Immature natural killer cell (primary cell): Measurements from ENCODE around the gene TGFB1I1. TPM values are rescaled to one million over a fixed set of nuclear protein-coding genes. Genes with fewer than 3 reads are reported as not detected.

ENCODE experiments used
- DNase-seq, 3 donors: peaks; one replicate each; pipeline ENCODE4 v3.0.0; 2022; ENCODE audit warnings: mixed read lengths in 1 of 3
- H3K27ac Mint-ChIP-seq, 6 donors: one replicate each; pipeline ENCODE4 v1.8.0; 2020; ENCODE audit warnings: mixed read lengths in 6 of 6, mild to moderate bottlenecking in 5 of 6, inconsistent platforms in 4 of 6, moderate library complexity in 3 of 6
- H3K27me3 Mint-ChIP-seq, 3 donors: one replicate each; pipeline ENCODE4 v1.8.0; 2020 to 2021; ENCODE audit warnings: low read depth in 3 of 3, mild to moderate bottlenecking in 3 of 3, mixed read lengths in 3 of 3, moderate library complexity in 3 of 3, inconsistent platforms in 1 of 3
- H3K36me3 Mint-ChIP-seq, 3 donors: one replicate each; pipeline ENCODE4 v1.8.0; 2020; ENCODE audit warnings: mixed read lengths in 3 of 3, inconsistent platforms in 2 of 3, mild to moderate bottlenecking in 2 of 3
- H3K4me1 Mint-ChIP-seq, 2 donors: one replicate each; pipeline ENCODE4 v1.8.0; 2020; ENCODE audit warnings: inconsistent platforms in 2 of 2, mild to moderate bottlenecking in 2 of 2, mixed read lengths in 2 of 2, moderate library complexity in 1 of 2
- H3K4me3 Mint-ChIP-seq, 5 donors: one replicate each; pipeline ENCODE4 v1.8.0; 2020; ENCODE audit warnings: mild to moderate bottlenecking in 5 of 5, mixed read lengths in 5 of 5, inconsistent platforms in 3 of 5, moderate library complexity in 3 of 5
- H3K9me3 Mint-ChIP-seq, 6 donors: one replicate each; pipeline ENCODE4 v1.8.0; 2020; ENCODE audit warnings: mild to moderate bottlenecking in 6 of 6, mixed read lengths in 6 of 6, inconsistent platforms in 4 of 6, moderate library complexity in 3 of 6
- polyA plus RNA-seq, 3 donors: library from polyadenylated mRNA; unstranded; fragments of 300-500 nt; fragmentation: Illumina TruSeq; gene quantifications; one replicate each; pipeline ENCODE4 v1.2.3, GENCODE V29; 2021

The TGFB1I1 gene
- under 1 TPM in 2 of 3 donors, not detected in 1; 0.32 to 0.53 TPM for polyA plus RNA-seq

DNA sequence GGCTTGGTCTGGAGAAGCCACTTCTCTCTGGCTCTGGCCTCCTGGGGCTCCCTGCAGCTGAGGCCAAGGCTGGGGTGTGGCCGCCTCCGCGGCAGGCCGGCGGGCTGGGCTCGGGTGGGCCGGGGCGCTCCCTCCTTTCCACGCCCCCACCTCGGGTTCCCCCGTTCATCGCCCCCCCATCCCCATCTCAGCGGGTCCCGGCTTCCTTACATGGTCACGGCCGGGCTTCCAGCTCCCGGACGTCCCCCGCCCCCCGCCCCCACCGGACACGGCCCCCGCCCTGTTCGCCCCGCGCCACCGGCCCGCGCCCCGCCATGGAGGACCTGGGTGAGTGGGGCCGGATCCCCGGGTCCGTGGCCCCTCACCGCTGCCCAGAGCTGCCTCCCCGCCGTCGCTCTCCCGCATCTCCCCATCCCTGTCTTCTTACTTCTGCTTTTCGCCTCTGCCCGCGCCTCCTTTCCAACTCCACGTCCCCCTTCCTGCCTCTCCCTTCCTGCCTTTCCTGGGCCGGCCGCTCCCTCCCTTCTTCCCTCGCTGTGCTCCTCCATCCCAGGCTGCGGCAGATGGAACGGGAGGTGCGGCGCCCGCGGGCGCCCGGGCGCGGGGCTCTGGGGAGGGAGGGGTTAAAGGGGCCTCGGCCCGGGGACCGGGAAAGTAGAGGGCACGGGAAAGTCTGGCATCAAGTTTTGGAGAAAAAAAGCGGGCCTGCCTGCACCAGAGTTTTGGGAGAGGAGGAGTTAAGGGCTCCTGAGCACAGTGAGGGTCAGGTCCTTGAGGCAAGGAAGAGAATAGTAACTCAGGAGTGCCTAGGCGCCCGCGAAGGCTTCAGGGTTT lies at the start of gene TGFB1I1:
TGFB1I1 (plus strand) TSS at position 278 of the 834 bp plus-strand sequence; CDS start at position 315, 37 bp downstream.
- peaks cover 0 to 2% (median 0%) of the 10 kb centered on the region in 6 donors for H3K9me3 Mint-ChIP-seq
- DNase-seq: no peak
- peak within 1 kb of the TSS; percentile 30 to 79 (median 67) for H3K4me3 Mint-ChIP-seq
- peaks cover 0 to 1% (median 0%) of the 10 kb centered on the region in 3 donors for H3K36me3 Mint-ChIP-seq
- H3K4me1 Mint-ChIP-seq: peaks cover 8 to 19% of the 10 kb centered on the region in 2 donors
- H3K27me3 Mint-ChIP-seq: peaks cover 5 to 20% (median 13%) of the 10 kb centered on the region in 3 donors
- no peak within 1 kb of the TSS for H3K27ac Mint-ChIP-seq

DNA sequence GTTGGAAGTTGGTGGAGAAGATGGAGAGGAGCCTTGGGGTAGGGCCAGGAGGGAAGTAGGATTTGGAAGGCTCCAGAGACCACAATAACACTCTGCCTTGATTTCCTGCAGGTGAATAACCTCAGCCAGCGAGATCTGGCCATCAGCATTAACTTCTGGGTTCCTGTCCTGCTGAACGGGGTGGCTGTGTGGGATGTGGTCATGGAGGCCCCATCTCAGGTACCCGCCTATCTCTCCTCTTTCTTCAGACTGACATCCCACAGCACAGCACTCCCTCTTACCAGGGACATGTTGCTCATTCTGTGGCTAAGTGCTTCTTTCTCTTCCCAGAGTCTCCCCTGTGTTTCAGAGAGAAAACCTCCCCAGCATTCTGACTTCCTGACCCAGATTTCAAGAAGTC lies 48.7 kb upstream of the TGFB1I1 start:
- H3K27ac Mint-ChIP-seq: peak overlapping the region in 3 of 6 donors; percentile 27 to 44 (median 35)
- H3K9me3 Mint-ChIP-seq: peaks cover 0 to 6% (median 0%) of the 10 kb centered on the region in 6 donors
- no peaks in the 10 kb centered on the region for H3K36me3 Mint-ChIP-seq
- peak overlapping the region; percentile 33 to 67 (median 38) for H3K4me3 Mint-ChIP-seq
- peaks cover 5 to 14% (median 9%) of the 10 kb centered on the region in 3 donors for H3K27me3 Mint-ChIP-seq
- H3K4me1 Mint-ChIP-seq: peaks cover 65 to 71% of the 10 kb centered on the region in 2 donors
- DNase-seq: no peak

DNA sequence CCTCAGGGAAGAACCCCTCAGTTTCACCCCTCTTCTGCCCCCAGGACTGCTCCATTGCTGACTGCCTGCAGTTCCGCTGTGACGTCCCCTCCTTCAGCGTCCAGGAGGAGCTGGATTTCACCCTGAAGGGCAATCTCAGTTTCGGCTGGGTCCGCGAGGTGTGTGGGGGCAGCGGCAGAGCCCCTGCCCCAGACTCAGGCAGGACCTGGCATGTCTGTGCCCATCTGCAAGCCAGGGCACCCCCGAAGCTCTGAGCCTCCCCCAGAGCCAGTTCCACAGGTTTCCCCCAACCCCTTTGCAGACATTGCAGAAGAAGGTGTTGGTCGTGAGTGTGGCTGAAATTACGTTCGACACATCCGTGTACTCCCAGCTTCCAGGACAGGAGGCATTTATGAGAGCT lies 48.2 kb upstream of the TGFB1I1 start:
- H3K9me3 Mint-ChIP-seq: peaks cover 0 to 6% (median 0%) of the 10 kb centered on the region in 6 donors
- H3K27me3 Mint-ChIP-seq: peaks cover 5 to 15% (median 10%) of the 10 kb centered on the region in 3 donors
- H3K4me1 Mint-ChIP-seq: peaks cover 65 to 73% of the 10 kb centered on the region in 2 donors
- peak overlapping the region in 1 of 6 donors; percentile 44 for H3K27ac Mint-ChIP-seq
- DNase-seq: no peak
- peak overlapping the region in 3 of 5 donors; percentile 30 to 38 (median 33) for H3K4me3 Mint-ChIP-seq
- no peaks in the 10 kb centered on the region for H3K36me3 Mint-ChIP-seq

DNA sequence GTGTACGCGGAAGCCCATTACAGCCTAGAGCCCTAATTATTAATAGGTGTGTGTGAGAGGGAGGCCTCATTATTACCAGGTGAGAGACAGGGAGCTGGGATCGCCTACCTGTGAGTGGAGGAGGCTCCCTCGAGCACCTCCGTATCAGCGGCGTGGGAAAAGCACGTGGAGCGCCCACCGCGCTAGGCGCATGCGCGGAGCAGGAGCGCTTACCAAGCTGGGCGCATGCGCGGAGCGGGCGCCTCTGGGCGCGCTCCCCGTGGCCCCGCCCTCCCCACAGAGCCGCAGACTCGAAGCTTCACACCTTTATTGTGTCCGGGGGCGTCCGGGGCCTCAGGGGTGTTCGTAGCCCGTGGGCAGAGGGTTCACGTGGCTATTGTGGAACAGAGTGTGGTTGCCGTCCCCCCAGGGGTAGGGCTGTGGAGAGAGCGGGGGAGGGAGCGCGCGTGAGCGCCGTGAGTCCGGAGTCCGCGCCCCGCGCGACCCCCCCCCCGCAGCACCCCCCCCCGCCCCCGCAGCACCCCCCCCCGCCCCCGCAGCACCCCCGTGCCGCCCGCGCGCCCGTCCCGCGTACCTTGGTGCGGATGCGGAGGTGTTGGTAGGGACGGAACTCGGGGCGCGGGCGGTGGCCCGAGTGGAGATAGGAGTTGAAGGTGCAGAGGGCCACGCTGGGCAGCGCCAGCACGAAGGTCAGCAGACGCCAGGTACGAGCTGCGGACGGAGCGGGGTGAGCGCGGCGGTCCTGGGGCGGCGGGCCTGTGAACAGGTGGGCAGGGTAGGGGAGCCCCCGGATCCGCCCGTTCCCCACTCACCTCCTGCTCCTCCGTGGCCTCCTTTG lies 44.3 kb upstream of the TGFB1I1 start:
- DNase-seq: peak; percentile 82 to 85 (median 84)
- peaks cover 5 to 12% (median 8%) of the 10 kb centered on the region in 3 donors for H3K27me3 Mint-ChIP-seq
- no peaks in the 10 kb centered on the region for H3K36me3 Mint-ChIP-seq
- H3K9me3 Mint-ChIP-seq: no peaks in the 10 kb centered on the region
- H3K4me3 Mint-ChIP-seq: peak overlapping the region; percentile 49 to 89 (median 77)
- H3K27ac Mint-ChIP-seq: peak overlapping the region in 4 of 6 donors; percentile 64 to 86 (median 70)
- peaks cover 51 to 65% of the 10 kb centered on the region in 2 donors for H3K4me1 Mint-ChIP-seq

DNA sequence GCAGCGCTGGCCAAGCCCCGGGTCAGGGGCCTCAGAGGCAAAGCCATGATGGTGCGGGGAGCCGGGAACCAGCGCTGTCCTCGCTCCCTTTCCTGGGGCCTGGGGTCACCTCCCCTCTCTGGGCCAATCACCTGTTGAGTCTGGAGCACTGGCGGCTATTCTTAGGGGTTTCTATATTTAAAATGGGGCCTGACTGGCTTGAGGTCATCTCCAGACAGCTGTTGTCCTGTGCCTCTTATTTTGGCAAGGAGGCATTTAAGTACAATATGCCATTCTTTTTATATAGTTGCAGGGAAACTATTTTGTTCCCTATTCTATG lies 43.7 kb upstream of the TGFB1I1 start, which contains the start of gene COX6A2:
COX6A2 (minus strand) TSS at position 82 of the 319 bp plus-strand sequence; CDS start at position 47, 35 bp downstream.
- Mint-ChIP-seq H3K27me3 (peaks cover 5 to 12% (median 8%) of the 10 kb centered on the region in 3 donors), H3K36me3 (no peaks in the 10 kb centered on the region), H3K4me3 (peak within 1 kb of the TSS; percentile 72 to 89 (median 80)), H3K4me1 (peaks cover 45 to 59% of the 10 kb centered on the region in 2 donors), H3K9me3 (no peaks in the 10 kb centered on the region), H3K27ac (peak within 1 kb of the TSS; percentile 51 to 89 (median 75))
- no peak for DNase-seq

DNA sequence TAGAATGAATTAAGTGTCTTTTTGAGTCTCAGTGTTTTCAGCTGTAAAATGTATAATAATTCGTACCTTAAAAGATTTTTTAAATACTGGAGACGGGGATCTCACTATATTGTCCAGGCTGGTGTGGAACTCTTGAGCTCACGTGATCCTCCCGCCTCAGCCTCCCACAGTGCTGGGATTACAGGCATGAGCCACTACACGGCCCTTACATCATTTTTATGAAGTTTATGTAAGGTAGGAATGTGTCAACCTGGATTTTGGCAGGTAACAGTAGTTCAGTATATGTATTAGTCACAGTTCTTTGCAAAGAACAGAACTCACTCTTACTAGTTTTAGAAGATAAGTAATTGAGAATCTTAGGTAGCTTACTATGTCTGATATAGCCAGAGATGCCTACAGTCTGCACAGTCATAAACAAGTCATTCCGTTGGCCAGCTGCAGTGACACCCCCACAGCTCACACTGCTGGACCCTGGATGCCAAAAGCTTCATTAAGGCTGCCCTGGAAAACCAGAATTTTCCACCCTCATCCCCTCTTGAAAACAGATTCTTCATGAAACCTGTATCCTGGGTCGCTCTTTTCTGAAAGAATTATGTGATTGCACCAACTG lies 43.2 kb upstream of the TGFB1I1 start:
- no peaks in the 10 kb centered on the region for H3K36me3 Mint-ChIP-seq
- H3K4me3 Mint-ChIP-seq: peak overlapping the region; percentile 41 to 89 (median 77)
- H3K4me1 Mint-ChIP-seq: peaks cover 40 to 54% of the 10 kb centered on the region in 2 donors
- H3K27ac Mint-ChIP-seq: peak overlapping the region in 4 of 6 donors; percentile 51 to 89 (median 75)
- peaks cover 5 to 12% (median 7%) of the 10 kb centered on the region in 3 donors for H3K27me3 Mint-ChIP-seq
- DNase-seq: no peak
- H3K9me3 Mint-ChIP-seq: no peaks in the 10 kb centered on the region

DNA sequence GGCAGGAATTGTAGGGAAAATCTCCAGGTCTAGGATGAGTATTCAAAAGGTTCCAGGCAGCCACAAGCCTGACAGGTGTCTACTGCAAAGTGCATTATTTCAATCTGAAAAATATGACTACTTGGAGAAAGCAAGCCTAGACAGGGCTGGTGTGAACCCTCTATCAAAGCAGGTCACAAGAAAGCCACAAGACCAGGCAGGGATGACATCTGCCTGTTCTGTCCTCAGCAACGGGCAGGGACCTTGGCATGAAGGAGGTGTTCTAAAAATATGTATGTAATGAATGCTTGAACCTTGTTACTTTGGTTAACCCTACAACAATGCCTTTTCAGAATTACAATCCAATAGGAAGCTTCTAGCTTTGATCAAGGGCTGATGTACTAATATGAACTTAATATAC lies 42.6 kb upstream of the TGFB1I1 start:
- peak overlapping the region in 3 of 6 donors; percentile 2 to 51 (median 45) for H3K27ac Mint-ChIP-seq
- peaks cover 5 to 12% (median 7%) of the 10 kb centered on the region in 3 donors for H3K27me3 Mint-ChIP-seq

DNA sequence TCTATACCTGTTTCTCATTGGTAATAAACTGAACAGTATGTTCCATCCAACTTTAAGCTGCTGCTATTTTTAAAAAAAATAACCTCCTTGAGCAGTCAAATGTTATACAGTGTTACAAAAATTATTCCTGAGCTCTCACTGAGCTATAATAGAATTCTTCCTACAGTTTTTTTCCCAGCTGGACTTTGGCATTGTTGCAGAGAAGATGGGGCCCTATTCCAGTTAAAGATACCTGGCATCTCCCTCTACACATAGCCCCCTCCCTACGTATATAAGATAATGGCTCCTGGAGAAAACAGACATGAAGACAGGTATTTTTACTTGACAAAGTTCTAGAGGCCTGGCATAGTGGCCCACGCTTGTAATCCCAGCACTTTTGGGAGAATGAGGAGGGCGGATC lies 42.2 kb upstream of the TGFB1I1 start:
- Mint-ChIP-seq H3K36me3 (no peaks in the 10 kb centered on the region), H3K27ac (peak overlapping the region in 2 of 6 donors; percentile 45 to 53), H3K27me3 (peaks cover 5 to 12% (median 7%) of the 10 kb centered on the region in 3 donors), H3K4me1 (peaks cover 36 to 48% of the 10 kb centered on the region in 2 donors), H3K4me3 (peak overlapping the region in 2 of 5 donors; percentile 4 to 15), H3K9me3 (no peaks in the 10 kb centered on the region)
- DNase-seq: no peak

More for the DNA sequence above, 42.6 kb upstream of the TGFB1I1 start:
- H3K9me3 Mint-ChIP-seq: no peaks in the 10 kb centered on the region
- peak overlapping the region in 4 of 5 donors; percentile 27 to 89 (median 79) for H3K4me3 Mint-ChIP-seq
- H3K36me3 Mint-ChIP-seq: no peaks in the 10 kb centered on the region
- peaks cover 36 to 48% of the 10 kb centered on the region in 2 donors for H3K4me1 Mint-ChIP-seq
- no peak for DNase-seq

DNA sequence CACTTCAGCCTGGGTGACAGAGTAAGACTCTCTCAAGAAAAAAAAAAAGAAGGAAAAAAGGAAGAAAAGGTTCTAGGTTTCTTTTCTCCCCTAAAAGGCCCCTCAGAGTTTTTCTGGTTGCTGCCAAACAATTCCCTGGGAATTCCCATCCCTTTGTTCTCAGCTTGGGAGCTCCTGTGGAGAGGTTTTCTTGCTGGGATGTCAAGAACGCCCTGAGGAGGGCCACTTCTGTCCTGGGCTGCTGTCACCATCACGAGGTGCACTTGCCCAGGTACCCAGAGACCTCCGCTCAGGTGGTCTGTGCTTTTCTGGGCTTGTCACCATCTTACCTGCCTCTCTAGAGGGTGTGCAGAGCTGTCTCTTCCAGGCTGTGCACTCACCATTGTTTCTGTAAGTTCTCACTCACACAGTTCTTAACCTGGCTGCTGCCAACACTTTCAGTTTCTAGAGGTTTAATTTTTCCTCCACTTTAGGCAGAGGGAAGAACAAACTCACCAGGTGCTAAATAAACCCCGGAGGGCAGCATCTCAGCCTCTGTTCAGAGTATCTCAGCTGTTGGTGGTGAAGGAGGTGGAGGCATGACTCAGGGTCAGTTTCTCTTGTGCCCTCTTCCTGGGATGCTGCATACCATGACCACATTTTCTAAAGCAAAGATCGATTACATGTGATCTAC lies 41.4 kb upstream of the TGFB1I1 start:
- Mint-ChIP-seq H3K9me3 (no peaks in the 10 kb centered on the region), H3K4me1 (peaks cover 34 to 48% of the 10 kb centered on the region in 2 donors), H3K27ac (peak overlapping the region in 4 of 6 donors; percentile 34 to 85 (median 67)), H3K27me3 (peaks cover 5 to 12% (median 7%) of the 10 kb centered on the region in 3 donors), H3K4me3 (peak overlapping the region in 4 of 5 donors; percentile 2 to 66 (median 25)), H3K36me3 (no peaks in the 10 kb centered on the region)
- DNase-seq: no peak

DNA sequence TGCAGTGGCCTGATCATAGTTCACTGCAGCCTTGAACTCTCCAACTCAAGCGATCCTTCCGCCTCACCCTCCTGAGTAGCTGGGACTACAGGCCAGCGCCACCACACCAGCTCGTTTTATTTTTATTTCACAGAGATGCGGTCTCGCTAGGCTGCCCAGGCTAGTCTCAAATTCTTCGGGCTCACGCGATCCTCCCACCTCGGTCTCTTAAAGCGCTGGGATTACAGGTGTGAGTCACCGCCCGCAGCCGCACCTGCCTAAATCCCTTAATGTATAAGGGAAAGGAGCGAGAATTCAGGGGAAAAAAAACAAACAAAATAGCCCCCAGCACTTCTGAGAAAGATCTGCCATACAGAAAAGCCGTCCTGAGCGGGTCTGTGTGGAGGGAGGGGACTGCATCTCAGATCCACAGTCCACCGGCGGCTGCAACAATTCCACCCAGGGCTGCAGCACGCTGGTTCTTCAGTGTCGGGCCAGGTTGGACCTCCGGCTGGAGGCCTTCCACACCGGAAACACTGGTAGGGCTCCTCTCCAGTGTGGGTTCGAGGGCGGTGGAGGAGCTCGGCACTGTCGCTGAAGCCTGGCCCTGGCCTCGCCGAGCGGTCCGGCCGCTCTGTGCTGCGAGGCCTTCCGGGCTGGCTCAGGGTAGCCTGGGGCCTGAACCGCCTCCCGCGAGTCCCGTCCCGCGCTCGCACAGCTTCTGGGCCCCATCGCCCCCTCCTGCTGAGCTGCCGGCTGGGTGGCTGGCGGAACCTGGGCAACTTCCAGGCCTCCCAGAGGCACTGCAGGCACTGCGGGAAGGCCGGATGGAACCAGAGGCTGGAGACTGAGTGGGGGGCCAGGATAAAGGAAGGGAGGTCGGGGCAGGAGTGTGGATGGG lies 36.4 kb upstream of the TGFB1I1 start:
- no peak for DNase-seq
- Mint-ChIP-seq H3K27me3 (no peaks in the 10 kb centered on the region), H3K9me3 (no peaks in the 10 kb centered on the region)

DNA sequence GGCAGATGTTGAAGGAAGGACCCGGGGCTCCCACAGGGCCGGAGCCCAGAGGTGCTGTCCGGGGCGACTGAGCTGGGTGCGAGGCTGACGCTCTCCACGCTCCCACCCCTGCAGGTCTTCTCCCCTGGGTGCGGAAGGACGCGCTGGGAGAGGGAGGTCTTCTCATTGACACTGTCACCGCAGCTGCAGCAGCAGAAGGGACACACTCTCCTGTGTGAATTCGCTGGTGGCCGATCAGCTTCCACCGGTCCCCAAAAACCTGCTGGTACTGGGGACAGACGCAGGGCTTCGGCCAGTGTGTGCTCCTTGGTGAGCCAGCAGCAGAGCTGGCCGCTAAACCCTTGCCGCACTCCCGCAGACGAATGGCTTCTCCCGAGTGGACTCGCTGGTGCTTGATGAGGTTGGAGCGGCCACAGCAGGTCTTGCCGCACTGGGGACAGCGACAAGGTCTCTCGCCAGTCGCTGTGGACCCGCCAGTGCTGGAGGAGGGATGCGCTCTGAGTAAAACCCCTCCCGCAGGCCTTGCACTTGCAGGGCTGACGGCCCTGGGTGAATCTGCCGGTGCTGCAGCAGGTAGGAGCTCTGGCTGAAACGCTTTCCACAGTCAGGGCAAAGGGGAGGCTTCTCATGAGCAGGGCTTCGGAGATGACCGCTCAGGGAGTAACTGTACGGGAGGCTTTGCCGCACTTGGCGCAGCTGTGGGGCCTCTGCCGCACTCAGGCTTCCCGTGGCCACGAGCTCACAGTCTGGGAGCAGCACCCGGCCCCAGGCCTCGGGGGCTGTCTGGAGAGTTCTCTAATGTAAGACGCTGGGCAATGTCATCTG lies 35.5 kb upstream of the TGFB1I1 start:
- H3K4me3 Mint-ChIP-seq: no peak overlapping the region
- no peak overlapping the region for H3K27ac Mint-ChIP-seq
- peaks cover 22 to 29% of the 10 kb centered on the region in 2 donors for H3K4me1 Mint-ChIP-seq
- DNase-seq: no peak
- no peaks in the 10 kb centered on the region for H3K27me3 Mint-ChIP-seq
- no peaks in the 10 kb centered on the region for H3K9me3 Mint-ChIP-seq
- no peaks in the 10 kb centered on the region for H3K36me3 Mint-ChIP-seq

More for the DNA sequence above, 36.4 kb upstream of the TGFB1I1 start:
- Mint-ChIP-seq H3K4me1 (peaks cover 20 to 31% of the 10 kb centered on the region in 2 donors), H3K27ac (no peak overlapping the region), H3K4me3 (no peak overlapping the region), H3K36me3 (no peaks in the 10 kb centered on the region)
